DOHH2 (cell line): Measurements from ENCODE around the gene MED12L.

ENCODE experiments used
- H3F3A ChIP-seq: fragments of 200-600 bp; sonication (generic), shearing (Covaris generic); 2 replicates; pipeline ENCODE4 v1.6.0; 2016; ENCODE audit warnings: antibody characterized with exemption, mild to moderate bottlenecking; ENCODE audit not compliant: control insufficient read depth, insufficient read depth
- H3K27ac ChIP-seq: fragments of 200-600 bp; sonication (generic); 2 replicates; pipeline ENCODE4 v1.5.1; 2014; ENCODE audit warnings: low read depth, mild to moderate bottlenecking, low read length, moderate library complexity
- H3K27me3 ChIP-seq: fragments of 200-600 bp; sonication (generic); 2 replicates; pipeline ENCODE4 v1.6.1; 2014; ENCODE audit warnings: mild to moderate bottlenecking, low read length, mixed read lengths; ENCODE audit not compliant: control insufficient read depth
- H3K36me3 ChIP-seq: fragments of 200-600 bp; sonication (generic); 2 replicates; pipeline ENCODE4 v1.6.1; 2014; ENCODE audit warnings: mild to moderate bottlenecking, low read length, moderate library complexity, mixed read lengths; ENCODE audit not compliant: control insufficient read depth
- H3K4me1 ChIP-seq: fragments of 200-600 bp; sonication (generic); 2 replicates; pipeline ENCODE4 v1.6.1; 2014; ENCODE audit warnings: mild to moderate bottlenecking, low read length, mixed read lengths; ENCODE audit not compliant: control insufficient read depth
- H3K4me2 ChIP-seq: fragments of 200-600 bp; sonication (generic); 2 replicates; pipeline ENCODE4 v1.6.0; 2014; ENCODE audit warnings: mild to moderate bottlenecking, low read length, moderate library complexity
- H3K4me3 ChIP-seq: fragments of 200-600 bp; sonication (generic); 2 replicates; pipeline ENCODE4 v1.5.1; 2014; ENCODE audit warnings: mild to moderate bottlenecking, low read length, mixed read lengths
- H3K79me2 ChIP-seq: fragments of 200-600 bp; sonication (generic); 2 replicates; pipeline ENCODE4 v1.6.1; 2014; ENCODE audit warnings: mild to moderate bottlenecking, low read length, mixed read lengths; ENCODE audit not compliant: control insufficient read depth
- H3K9me2 ChIP-seq: fragments of 200-600 bp; sonication (generic); replicated peaks from 2 replicates; pipeline ENCODE4 v1.6.1; 2014; ENCODE audit warnings: mild to moderate bottlenecking, low read length, mixed read lengths; ENCODE audit not compliant: control insufficient read depth
- H3K9me3 ChIP-seq: fragments of 200-600 bp; sonication (generic); 2 replicates; pipeline ENCODE4 v1.6.1; 2014; ENCODE audit warnings: antibody characterized with exemption, low read length, mixed read lengths; ENCODE audit not compliant: control insufficient read depth, insufficient read depth
- H4K20me1 ChIP-seq: fragments of 200-600 bp; sonication (generic); 2 replicates; pipeline ENCODE4 v1.6.0; 2014; ENCODE audit warnings: low read depth, mild to moderate bottlenecking, antibody characterized with exemption, low read length, moderate library complexity; ENCODE audit not compliant: control insufficient read depth, insufficient read depth
- CTCF ChIP-seq: fragments of 200-600 bp; sonication (generic); IDR thresholded peaks from one replicate; pipeline ENCODE4 v1.5.1; 2014; ENCODE audit warnings: antibody characterized with exemption, mild to moderate bottlenecking, low read depth, low read length; ENCODE audit not compliant: poor library complexity, severe bottlenecking
- EZH2phosphoT487 ChIP-seq: fragments of 200-600 bp; sonication (generic); IDR thresholded peaks from 2 replicates; pipeline ENCODE4 v1.6.1; 2017; ENCODE audit warnings: borderline replicate concordance, mild to moderate bottlenecking, antibody characterized with exemption, low read length, moderate library complexity, mixed read lengths

The MED12L gene

GRCh38 chr3:151296226-151296625 is 210.8 kb downstream of the MED12L start:
- H3K9me2 ChIP-seq, result no peaks in the 10 kb centered on the region
- no peak overlapping the region for H3K27ac ChIP-seq
- H4K20me1 ChIP-seq, result no peaks in the 10 kb centered on the region
- H3K36me3 ChIP-seq, result no peaks in the 10 kb centered on the region
- H3K9me3 ChIP-seq, result no peaks in the 10 kb centered on the region
- H3F3A ChIP-seq, result no peaks in the 10 kb centered on the region
- no peak overlapping the region for H3K4me3 ChIP-seq
- TF ChIP-seq CTCF (no peak), EZH2phosphoT487 (no peak)
- no peaks in the 10 kb centered on the region for H3K27me3 ChIP-seq
- H3K79me2 ChIP-seq, result no peaks in the 10 kb centered on the region
- no peaks in the 10 kb centered on the region for H3K4me1 ChIP-seq
- no peak overlapping the region for H3K4me2 ChIP-seq

- no peak overlapping the region for H3K4me2 ChIP-seq
- H3K9me2 ChIP-seq, result no peaks in the 10 kb centered on the region
- TF ChIP-seq CTCF (no peak), EZH2phosphoT487 (no peak)
- no peaks in the 10 kb centered on the region for H3K9me3 ChIP-seq
- H3F3A ChIP-seq, result no peaks in the 10 kb centered on the region
- H3K4me3 ChIP-seq, result no peak overlapping the region
- H3K27me3 ChIP-seq, result no peaks in the 10 kb centered on the region
- no peaks in the 10 kb centered on the region for H3K79me2 ChIP-seq
- H3K27ac ChIP-seq, result no peak overlapping the region
- no peaks in the 10 kb centered on the region for H3K4me1 ChIP-seq
- no peaks in the 10 kb centered on the region for H3K36me3 ChIP-seq
- H4K20me1 ChIP-seq, result no peaks in the 10 kb centered on the region
Observed at GRCh38 chr3:151297429-151297828, 212.0 kb downstream of the MED12L start.

GRCh38 chr3:151299006-151299405 is 213.5 kb downstream of the MED12L start:
- H3K27me3 ChIP-seq, result no peaks in the 10 kb centered on the region
- TF ChIP-seq CTCF (no peak), EZH2phosphoT487 (no peak)
- no peaks in the 10 kb centered on the region for H3F3A ChIP-seq
- H3K4me2 ChIP-seq, result no peak overlapping the region
- H3K4me1 ChIP-seq, result no peaks in the 10 kb centered on the region
- H3K27ac ChIP-seq, result no peak overlapping the region
- no peak overlapping the region for H3K4me3 ChIP-seq
- no peaks in the 10 kb centered on the region for H4K20me1 ChIP-seq
- no peaks in the 10 kb centered on the region for H3K9me3 ChIP-seq
- no peaks in the 10 kb centered on the region for H3K36me3 ChIP-seq
- no peaks in the 10 kb centered on the region for H3K9me2 ChIP-seq
- no peaks in the 10 kb centered on the region for H3K79me2 ChIP-seq

- Histone ChIP-seq H4K20me1 (no peaks in the 10 kb centered on the region), H3K27ac (no peak overlapping the region), H3K9me3 (no peaks in the 10 kb centered on the region), H3K4me2 (no peak overlapping the region), H3K79me2 (no peaks in the 10 kb centered on the region), H3K4me3 (no peak overlapping the region), H3K36me3 (no peaks in the 10 kb centered on the region), H3K4me1 (no peaks in the 10 kb centered on the region), H3F3A (no peaks in the 10 kb centered on the region), H3K27me3 (no peaks in the 10 kb centered on the region), H3K9me2 (no peaks in the 10 kb centered on the region)
- TF ChIP-seq CTCF (no peak), EZH2phosphoT487 (no peak)
Observed at GRCh38 chr3:151300539-151300938, 215.1 kb downstream of the MED12L start.
